NK-92 treated with Interleukin-12 subunit alpha and Interleukin-12 subunit beta, amount 100 ng/mL, for 24 hours (cell line): ENCODE measurements around the gene FERMT3.

Experiments
- DNase-seq: peaks from one replicate; lab custom pipeline; 2025; lab: John Stamatoyannopoulos, UW

FERMT3 gene

DNA sequence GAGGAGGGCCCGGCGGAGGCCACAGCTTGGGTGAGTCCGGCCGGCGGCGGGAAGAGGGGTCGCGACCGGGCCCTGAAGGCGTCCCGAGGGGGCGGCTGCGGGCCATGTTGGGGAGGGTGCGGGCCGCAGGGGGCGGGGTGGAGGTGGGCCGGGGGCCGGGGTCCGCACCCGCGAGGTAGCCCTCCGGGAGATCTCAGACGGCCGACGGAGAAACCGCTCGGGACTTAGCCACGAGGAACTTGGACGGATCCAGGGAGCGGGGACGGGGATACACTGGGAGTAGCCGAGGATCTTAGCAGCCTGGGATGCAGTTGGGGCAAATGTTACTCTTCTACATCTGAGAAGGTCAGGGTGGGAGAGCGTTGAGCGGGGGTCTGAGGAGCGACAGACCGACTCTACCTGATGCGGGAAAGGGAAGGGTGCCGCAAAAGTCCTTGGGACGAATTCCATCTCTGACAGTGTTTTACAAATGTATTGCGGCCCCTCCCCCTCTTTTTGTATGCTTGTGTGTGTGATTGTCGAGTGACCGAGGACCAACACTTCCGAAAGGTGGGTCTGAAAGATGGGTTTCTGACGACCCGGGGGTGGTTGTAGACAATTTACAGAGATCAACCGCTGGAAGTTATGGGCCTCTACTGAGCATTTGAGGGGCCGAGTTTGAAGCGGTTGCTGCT lies 19.9 kb upstream of the FERMT3 start:
- DNase-seq: peak; percentile 61

- no peak for DNase-seq
Measured at GRCh38 chr11:64192434-64192833, 14.1 kb upstream of the FERMT3 start.

- no peak for DNase-seq
Measured at GRCh38 chr11:64196626-64197025, 9.9 kb upstream of the FERMT3 start.

- no peak for DNase-seq
Measured at GRCh38 chr11:64198511-64198910, 8.0 kb upstream of the FERMT3 start.

- no peak for DNase-seq
Measured at GRCh38 chr11:64201543-64201942, 5.0 kb upstream of the FERMT3 start.

GRCh38 chr11:64202992-64203391 lies 3.5 kb upstream of the FERMT3 start:
- DNase-seq: no peak

- no peak for DNase-seq
Measured at GRCh38 chr11:64203421-64204079, 3.0 kb upstream of the FERMT3 start.

DNA sequence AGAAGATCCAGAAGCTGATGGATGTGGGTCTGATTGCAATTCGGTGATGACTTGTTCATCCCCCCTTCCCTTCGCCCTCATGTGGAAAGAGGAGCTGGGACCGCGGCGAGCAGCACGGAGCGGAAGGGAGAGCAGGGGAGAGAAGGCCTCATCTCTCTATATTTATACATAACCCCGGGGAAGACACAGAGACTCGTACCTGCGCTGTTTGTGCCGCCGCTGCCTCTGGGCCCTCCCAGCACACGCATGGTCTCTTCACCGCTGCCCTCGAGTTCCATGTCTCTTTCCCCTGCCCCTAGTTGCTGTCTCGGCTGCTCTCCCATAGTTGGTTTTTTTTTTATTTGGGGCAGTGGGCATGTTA lies 2.5 kb upstream of the FERMT3 start:
- no peak for DNase-seq

DNA sequence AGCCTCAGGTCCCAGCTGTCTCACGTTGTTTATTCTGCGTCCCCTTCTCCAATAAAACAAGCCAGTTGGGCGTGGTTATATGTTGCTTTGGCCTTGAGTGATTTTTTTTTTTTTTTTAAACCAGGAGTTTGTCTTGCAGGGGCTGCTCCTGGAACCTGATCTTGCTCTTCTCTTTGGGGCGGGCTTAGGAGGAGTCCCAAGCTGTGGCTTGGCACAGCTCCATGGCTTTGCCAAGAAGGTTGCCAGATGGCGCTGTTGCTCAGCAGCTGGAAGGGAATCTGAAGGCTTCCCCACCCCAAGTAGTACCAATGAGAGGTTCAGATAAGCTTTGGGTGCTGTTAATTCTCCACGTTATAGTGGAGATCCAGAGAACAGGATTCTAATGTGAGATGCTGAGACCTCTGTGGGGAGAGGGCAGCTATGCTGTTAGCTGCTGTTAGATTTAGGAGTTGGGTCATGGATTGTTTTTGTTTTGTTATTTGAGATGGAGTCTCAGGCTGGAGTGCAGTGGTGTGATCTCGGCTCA lies 2.0 kb upstream of the FERMT3 start:
- DNase-seq: peak; percentile 34

GRCh38 chr11:64207256-64208085 lies 950 bp downstream of the FERMT3 start:
- peak; percentile 88 for DNase-seq

- no peak for DNase-seq
Measured at GRCh38 chr11:64208086-64208795, 1.7 kb downstream of the FERMT3 start.

- DNase-seq: no peak
Measured at GRCh38 chr11:64208796-64209562, 2.5 kb downstream of the FERMT3 start.

DNA sequence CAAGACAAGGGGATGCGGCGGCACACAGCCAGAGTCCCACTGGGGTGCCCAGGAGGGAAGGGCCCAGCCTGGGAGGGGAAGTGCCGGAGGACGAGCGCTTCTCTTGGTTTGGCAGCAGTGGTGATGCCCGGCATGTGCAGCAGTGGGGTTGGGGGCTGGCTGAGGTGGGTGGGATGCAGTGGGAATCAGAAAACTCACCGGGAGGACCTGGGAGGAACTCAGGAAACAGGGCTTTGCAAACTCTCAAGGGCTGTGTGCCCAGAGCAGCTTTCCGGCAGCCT lies 3.0 kb downstream of the FERMT3 start:
- no peak for DNase-seq

DNA sequence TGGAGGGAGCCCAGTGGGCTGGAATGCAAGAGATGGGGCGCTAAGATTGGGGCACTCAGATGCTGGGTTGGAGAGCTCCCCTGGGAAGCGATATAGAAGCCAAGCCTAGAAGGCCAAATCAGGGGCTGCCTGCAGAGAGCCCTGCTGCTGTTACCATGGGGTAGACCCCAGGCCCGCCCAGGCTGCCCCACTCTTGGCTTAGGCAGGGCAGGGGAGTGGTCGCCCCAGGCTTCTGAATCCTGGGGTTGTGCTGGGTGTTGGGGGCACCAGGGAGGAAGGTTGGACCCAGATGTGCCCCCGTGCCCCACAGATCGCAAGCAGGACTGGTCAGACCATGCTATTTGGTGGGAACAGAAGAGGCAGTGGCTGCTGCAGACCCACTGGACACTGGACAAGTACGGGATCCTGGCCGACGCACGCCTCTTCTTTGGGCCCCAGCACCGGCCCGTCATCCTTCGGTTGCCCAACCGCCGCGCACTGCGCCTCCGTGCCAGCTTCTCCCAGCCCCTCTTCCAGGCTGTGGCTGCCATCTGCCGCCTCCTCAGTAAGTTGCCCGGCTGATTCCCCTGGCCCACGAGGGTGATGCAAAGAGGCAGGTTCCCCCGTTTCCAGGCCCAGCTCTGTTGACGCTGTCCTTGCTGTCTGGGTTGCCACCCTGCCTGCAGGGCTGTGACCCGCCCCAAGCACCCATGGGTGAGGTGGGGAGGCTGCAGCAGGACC lies 3.9 kb downstream of the FERMT3 start:
- no peak for DNase-seq

- no peak for DNase-seq
Measured at GRCh38 chr11:64211181-64211872, 4.8 kb downstream of the FERMT3 start.

- no peak for DNase-seq
Measured at GRCh38 chr11:64216879-64217278, 10.4 kb downstream of the FERMT3 start.

GRCh38 chr11:64218628-64219353 lies 12.3 kb downstream of the FERMT3 start:
- DNase-seq: no peak

DNA sequence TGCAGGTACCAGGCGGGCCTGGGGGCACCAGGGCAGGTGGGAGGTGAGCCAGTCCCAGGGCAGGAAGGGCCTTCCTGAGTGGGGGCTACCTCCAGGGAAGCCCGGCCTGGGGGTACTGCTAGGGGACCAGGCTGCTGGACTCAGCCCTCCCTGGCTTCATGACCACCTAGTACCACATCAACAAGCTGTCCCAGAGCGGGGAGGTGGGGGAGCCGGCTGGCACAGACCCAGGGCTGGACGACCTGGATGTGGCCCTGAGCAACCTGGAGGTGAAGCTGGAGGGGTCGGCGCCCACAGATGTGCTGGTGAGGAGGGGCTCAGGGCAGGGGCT lies 12.8 kb downstream of the FERMT3 start:
- DNase-seq: no peak

- DNase-seq: no peak
Measured at GRCh38 chr11:64219755-64220154, 13.2 kb downstream of the FERMT3 start.

- DNase-seq: no peak
Measured at GRCh38 chr11:64220271-64220670, 13.8 kb downstream of the FERMT3 start.
